Occipital lobe (tissue), 3 donors: ENCODE data around the gene SLC26A4. TPM values are rescaled to one million over a fixed set of nuclear protein-coding genes. Genes with fewer than 3 reads are reported as not detected.

Experiments used
- DNase-seq: peaks from one replicate; lab custom pipeline; 2025; lab: John Stamatoyannopoulos, UW
- small RNA-seq: library from RNA; depleted of rRNA; stranded (forward); fragments of <200 nt; gene quantifications from one replicate; pipeline ENCODE3, GENCODE V24; 2014
- total RNA-seq: library from RNA; depleted of rRNA; stranded (reverse); fragments of >200 nt; gene quantifications from one replicate; pipeline ENCODE4 v1.2.3, GENCODE V29; 2014

Gene SLC26A4
- total RNA-seq, 1 donor from 2014 or later = 15.3 TPM

DNA sequence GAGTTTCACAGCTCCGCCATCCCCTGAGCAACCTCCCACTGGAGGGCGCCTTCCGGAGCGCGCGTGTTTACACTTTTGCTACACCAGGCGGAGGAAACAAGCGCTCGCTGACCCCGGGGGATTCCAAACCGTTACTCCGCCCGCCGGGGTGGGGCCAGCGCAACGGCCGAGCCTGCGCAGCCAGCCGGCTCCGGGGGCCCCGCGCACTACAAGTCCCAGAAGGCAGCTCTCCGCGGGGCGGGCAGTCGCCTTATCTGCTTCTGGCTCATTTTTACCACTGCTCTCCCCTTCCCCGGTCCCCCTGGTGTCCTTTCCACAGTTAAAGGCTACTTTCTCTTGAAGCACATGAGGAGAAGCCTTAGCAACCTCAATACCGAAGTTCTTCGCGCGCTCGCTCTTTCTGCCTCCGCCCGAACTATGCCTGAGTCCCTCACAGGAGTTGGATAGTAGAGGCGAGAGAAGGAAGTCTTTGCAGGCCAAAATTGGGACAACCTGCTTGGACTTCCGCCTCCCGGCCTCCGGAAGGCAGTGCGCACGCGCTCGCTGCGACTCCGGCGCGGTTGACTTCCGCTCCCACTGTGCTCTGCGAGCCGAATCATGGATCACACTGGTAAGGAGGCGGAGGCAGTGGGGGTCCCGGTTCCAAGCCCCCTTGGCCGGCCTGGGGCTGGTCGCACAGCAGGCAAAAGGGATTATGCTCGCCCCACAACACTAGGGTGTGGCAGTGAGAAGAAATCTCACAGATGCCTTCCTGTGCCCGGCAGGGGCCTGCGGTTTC lies 83.1 kb downstream of the SLC26A4 start, which contains the start of gene CBLL1:
TSS of gene CBLL1 (plus strand) at position 576 of the 778 bp plus-strand sequence. CDS start at position 598, 22 bp downstream.
- peak; percentile 96 for DNase-seq

DNA sequence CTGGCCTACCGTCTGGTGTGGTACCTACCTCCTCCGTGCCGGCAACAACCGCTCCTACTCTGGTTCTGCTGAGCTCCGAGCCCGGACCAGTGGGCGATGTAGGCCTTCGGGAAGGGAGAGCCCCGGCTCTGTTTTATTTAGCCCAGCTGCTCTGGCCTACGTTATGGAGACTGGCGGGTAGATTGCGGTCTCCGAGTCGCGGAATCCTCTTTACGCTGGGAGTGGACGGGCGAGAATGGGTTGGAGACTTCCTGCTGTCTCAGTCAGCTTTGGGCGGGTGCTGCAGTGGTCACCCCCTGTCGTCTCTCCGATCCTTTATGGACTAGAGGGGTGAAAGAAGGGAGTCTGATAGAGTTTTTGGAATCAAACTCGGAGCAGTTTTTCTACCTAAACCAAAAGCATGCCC lies 83.7 kb downstream of the SLC26A4 start:
- no peak for DNase-seq

- no peak for DNase-seq
Measured at GRCh38 chr7:107746006-107746405, 85.4 kb downstream of the SLC26A4 start.

DNA sequence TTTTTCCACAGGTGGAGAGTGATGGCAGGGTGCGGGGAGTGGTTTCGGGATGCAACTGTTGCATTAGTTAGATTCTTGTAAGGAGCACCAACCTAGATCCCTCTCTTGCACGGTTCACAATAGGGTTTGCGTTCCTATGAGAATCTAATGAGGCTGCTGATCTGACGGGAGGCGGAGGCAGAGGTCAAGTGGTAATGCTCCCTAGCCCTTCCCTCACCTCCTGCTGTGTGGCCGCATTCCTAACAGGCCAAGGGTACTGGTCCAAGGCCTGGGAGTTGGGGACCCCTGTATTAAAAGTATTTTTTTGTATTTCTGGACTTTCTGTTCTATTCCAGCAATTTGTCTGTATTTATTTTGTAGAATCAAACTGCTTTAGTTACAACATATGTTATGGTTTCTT lies 90.5 kb downstream of the SLC26A4 start:
- no peak for DNase-seq

- DNase-seq = no peak
Measured at GRCh38 chr7:107754642-107755041, 94.0 kb downstream of the SLC26A4 start.

- no peak for DNase-seq
Measured at GRCh38 chr7:107758667-107759066, 98.0 kb downstream of the SLC26A4 start.

DNA sequence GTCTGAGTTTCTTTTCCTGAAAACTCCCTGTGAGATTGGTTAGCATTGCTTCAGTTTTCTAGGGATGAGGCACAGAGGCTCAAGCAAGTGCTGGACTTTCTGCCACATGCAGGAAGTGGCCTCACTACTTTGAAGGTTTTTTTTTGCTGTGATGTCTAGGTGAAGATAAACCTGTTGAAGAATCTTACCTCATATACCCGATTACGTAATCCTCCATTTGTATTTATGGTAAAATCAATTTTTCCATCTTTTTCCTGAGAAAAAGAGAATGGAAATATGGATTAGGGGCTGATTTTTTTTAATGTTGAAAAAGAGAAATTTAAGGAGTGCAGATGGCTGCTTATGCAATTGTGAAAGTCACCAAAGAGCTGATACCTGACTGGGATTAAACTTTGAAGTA lies 106.8 kb downstream of the SLC26A4 start:
- DNase-seq = no peak

Small RNA genes lying within 50 kb of the gene (small RNA-seq; reads per million reads assigned to genes)
- gene BANF1P5 = not detected

Other genes starting within 250 kb of the SLC26A4 start
- gene GPR22, start 190.8 kb upstream of the SLC26A4 start, total RNA-seq = 226 TPM
- 46.2 TPM for gene COG5, start 96.9 kb upstream of the SLC26A4 start, total RNA-seq
- 17.9 TPM for gene DUS4L, start 96.9 kb upstream of the SLC26A4 start, total RNA-seq
- gene BCAP29, start 80.6 kb upstream of the SLC26A4 start, total RNA-seq = 66.9 TPM
- gene CBLL1, start 83.3 kb downstream of the SLC26A4 start, total RNA-seq = 24.5 TPM
- gene SLC26A3, start 142.4 kb downstream of the SLC26A4 start, total RNA-seq = not detected
- 70.5 TPM for gene DLD, start 230.4 kb downstream of the SLC26A4 start, total RNA-seq